Erythroblast (primary cell): ENCODE results near the gene ANKRD33B.

Source experiments
- GATA1 ChIP-seq: IDR thresholded peaks from 2 replicates; pipeline ENCODE4 v1.6.1; 2011; ENCODE audit warnings: low read depth, mild to moderate bottlenecking, control low read depth, low read length, moderate library complexity
- POLR2A ChIP-seq: IDR thresholded peaks from 2 replicates; pipeline ENCODE4 v1.6.1; 2011; ENCODE audit warnings: mild to moderate bottlenecking, low read length

DNA sequence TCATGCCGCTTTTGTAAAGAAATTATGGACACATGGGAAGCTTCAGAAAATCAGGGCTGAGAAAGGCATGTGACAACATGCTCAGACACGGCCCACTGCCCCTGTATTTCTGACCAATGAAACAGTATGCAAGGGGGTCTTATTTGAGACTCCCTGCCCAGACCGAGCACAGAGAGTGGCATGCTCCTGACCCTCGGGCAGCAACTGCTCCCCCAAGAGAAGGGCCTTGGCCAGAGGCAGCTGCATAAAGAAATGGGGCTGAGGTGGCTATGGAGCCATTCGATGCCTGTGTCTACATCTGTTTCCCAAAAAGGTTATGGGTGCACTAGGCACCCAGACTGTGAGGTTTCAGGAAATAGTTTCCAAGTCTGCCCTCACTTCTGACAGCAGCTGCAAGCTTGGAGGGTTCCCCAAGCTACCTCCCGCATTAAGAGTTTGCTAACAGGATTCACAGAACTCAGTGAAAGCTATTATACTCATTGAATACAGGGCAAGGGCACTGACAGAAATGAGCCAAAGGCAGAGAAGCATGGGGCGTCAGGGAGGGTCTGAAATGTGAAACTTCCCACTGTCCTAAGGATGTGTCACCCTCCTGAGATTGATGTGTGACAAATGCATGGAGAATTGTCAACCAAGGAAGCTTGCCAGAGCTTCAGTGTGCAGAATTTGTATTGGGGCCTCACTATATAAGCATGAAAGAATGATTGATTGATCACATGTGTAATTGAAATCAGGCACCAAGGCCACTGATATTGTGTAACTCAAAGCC lies 102.8 kb downstream of the ANKRD33B start:
- TF ChIP-seq POLR2A (no peak), GATA1 (no peak)
